Measurements from ENCODE around the gene CLCA4. TPM values are rescaled to one million over a fixed set of nuclear protein-coding genes. Genes with fewer than 3 reads are reported as not detected.

CLCA4 gene
- total RNA-seq, 2 donors from 2014 or later = not detected

DNA sequence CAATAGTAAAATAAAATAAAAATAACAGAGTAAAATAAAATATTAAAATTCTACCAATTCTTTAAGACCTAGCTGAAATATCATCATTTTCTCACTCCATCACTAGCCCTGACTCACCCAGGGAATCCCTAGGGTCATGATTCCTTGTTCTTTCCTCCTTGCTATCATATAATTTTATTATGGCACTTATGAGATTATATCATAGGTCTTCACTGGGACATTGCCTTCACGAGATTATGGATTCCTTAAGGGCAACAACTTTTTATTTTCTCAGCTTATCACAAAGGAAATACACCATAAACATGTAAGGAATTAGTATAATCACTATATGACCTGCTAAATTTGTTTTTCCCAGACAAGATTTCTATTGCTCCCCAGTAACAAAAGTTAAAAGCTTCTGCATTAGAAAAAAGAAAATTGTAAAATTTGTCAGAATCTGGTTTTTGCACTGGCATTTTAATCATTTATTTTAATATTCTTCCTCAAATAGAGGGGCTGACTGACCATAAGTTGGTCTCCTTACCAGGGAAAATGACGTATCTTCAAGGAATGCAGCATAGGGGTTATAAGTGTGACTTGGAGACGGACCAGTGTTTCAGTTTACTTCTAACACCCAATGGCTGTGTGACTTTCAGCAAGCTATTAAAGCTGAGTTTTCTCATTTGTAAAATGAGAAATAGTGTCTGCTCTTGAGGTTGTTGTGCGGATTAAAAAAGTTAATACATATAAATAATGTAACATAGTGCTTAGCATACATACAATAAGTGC lies 8.8 kb upstream of the CLCA4 start:
- H3K4me3 Mint-ChIP-seq = no peak overlapping the region
- Histone ChIP-seq H3K4me3 (ENCODE audit: low read length) (no peak overlapping the region), H3K9ac (ENCODE audit: extremely low read depth, low read length, poor library complexity, severe bottlenecking) (no peak overlapping the region), H3K27me3 (ENCODE audit: control insufficient read depth, insufficient read depth, low read length, poor library complexity, severe bottlenecking) (no peaks in the 10 kb centered on the region), H3K27ac (ENCODE audit: low read depth, low read length) (no peak overlapping the region), H3K9me3 (ENCODE audit: control insufficient read depth, low read length) (no peaks in the 10 kb centered on the region), H3K4me1 (ENCODE audit: control insufficient read depth, insufficient read depth, low read length) (no peaks in the 10 kb centered on the region), H3K36me3 (ENCODE audit: control insufficient read depth, insufficient read depth, low read length) (no peaks in the 10 kb centered on the region)
- peaks cover 1% of the 10 kb centered on the region for H3K4me1 Mint-ChIP-seq
- no peak overlapping the region for H3K27ac Mint-ChIP-seq
- 72% methylated on average over 3 of the region's 4 CpGs; no CpG with 5 or more reads in 1 of the 2 experiments for WGBS, 2 experiments (ENCODE audit: insufficient coverage in 1 of 2, insufficient read length in 1 of 2)
- TF ChIP-seq CTCF (conservative IDR thresholded peaks at IDR 0.05) = no peak
- no peak for DNase-seq
- H3K27me3 Mint-ChIP-seq (ENCODE audit: insufficient read depth) = no peaks in the 10 kb centered on the region
- H3K9me3 Mint-ChIP-seq = no peaks in the 10 kb centered on the region
- no peaks in the 10 kb centered on the region for H3K36me3 Mint-ChIP-seq (ENCODE audit: low read depth)

DNA sequence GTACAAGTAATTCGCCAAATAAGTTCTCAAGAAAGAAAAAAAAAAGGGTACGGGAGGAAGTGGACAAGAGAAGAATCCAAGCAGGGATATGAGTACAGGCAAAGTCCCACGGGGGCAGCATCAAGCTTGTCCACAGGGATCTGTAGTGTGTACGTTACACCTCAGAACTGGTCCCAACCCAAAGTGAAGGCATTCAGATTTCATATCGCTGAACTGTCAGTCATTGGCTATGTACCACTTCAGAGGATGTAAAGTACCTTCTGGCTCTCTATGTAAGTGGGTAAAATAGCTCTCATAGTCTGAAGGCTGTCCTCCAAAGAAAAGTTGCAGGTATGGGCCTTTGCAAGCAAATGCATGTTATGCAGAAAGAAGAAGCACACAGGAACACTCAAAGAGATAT lies 8.1 kb upstream of the CLCA4 start:
- Histone ChIP-seq H3K27ac (ENCODE audit: low read depth, low read length) (no peak overlapping the region), H3K36me3 (ENCODE audit: control insufficient read depth, insufficient read depth, low read length) (no peaks in the 10 kb centered on the region), H3K9ac (ENCODE audit: extremely low read depth, low read length, poor library complexity, severe bottlenecking) (no peak overlapping the region), H3K27me3 (ENCODE audit: control insufficient read depth, insufficient read depth, low read length, poor library complexity, severe bottlenecking) (no peaks in the 10 kb centered on the region), H3K9me3 (ENCODE audit: control insufficient read depth, low read length) (no peaks in the 10 kb centered on the region), H3K4me1 (ENCODE audit: control insufficient read depth, insufficient read depth, low read length) (no peaks in the 10 kb centered on the region), H3K4me3 (ENCODE audit: low read length) (no peak overlapping the region)
- Mint-ChIP-seq H3K27ac (no peak overlapping the region), H3K27me3 (ENCODE audit: insufficient read depth) (no peaks in the 10 kb centered on the region), H3K36me3 (ENCODE audit: low read depth) (no peaks in the 10 kb centered on the region), H3K4me3 (no peak overlapping the region), H3K4me1 (peaks cover 4% of the 10 kb centered on the region), H3K9me3 (no peaks in the 10 kb centered on the region)
- 85 to 86% methylated on average over 5 of the region's 5 CpGs for WGBS, 2 experiments (ENCODE audit: insufficient coverage in 1 of 2, insufficient read length in 1 of 2)
- DNase-seq = no peak
- no peak for TF ChIP-seq CTCF (conservative IDR thresholded peaks at IDR 0.05)

DNA sequence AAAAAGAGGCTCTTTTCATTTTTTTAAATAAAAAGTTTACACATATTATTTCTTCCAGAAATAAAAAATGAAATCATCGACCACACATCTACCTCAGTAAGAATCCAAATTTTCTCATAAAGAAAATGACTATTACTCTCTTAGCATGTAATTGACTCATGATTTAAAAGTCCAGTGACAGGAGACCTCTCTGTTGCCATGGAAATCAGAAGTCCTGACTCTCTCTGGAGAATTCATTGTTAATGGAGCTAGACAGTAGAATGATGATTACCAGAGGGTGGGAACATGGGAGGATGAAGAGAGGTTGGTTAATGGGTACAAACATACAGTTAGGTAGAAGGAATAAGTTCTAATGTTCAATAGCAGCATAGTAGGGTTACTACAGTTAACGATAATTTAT lies 5.0 kb upstream of the CLCA4 start:
- H3K9me3 ChIP-seq (ENCODE audit: control insufficient read depth, low read length) = no peaks in the 10 kb centered on the region
- no peaks in the 10 kb centered on the region for H3K27me3 ChIP-seq (ENCODE audit: control insufficient read depth, insufficient read depth, low read length, poor library complexity, severe bottlenecking)
- WGBS, 2 experiments (ENCODE audit: insufficient coverage in 1 of 2, insufficient read length in 1 of 2) = 92% methylated on average over 2 of the region's 2 CpGs
- H3K4me3 ChIP-seq (ENCODE audit: low read length) = no peak overlapping the region
- TF ChIP-seq CTCF (conservative IDR thresholded peaks at IDR 0.05) = no peak
- no peaks in the 10 kb centered on the region for H3K27me3 Mint-ChIP-seq (ENCODE audit: insufficient read depth)
- no peaks in the 10 kb centered on the region for H3K36me3 ChIP-seq (ENCODE audit: control insufficient read depth, insufficient read depth, low read length)
- H3K4me1 Mint-ChIP-seq = peaks cover 4% of the 10 kb centered on the region
- no peaks in the 10 kb centered on the region for H3K4me1 ChIP-seq (ENCODE audit: control insufficient read depth, insufficient read depth, low read length)
- no peak overlapping the region for H3K27ac ChIP-seq (ENCODE audit: low read depth, low read length)
- H3K9ac ChIP-seq (ENCODE audit: extremely low read depth, low read length, poor library complexity, severe bottlenecking) = no peak overlapping the region
- no peak for DNase-seq
- H3K9me3 Mint-ChIP-seq = peaks cover 5% of the 10 kb centered on the region
- H3K27ac Mint-ChIP-seq = no peak overlapping the region
- H3K36me3 Mint-ChIP-seq (ENCODE audit: low read depth) = no peaks in the 10 kb centered on the region
- no peak overlapping the region for H3K4me3 Mint-ChIP-seq
